HG03139 (cell line): Measurements from ENCODE around the gene GTF3C5.
"Not testable (repeated sequence)": the region's sequence is repeated elsewhere in the genome, so short reads cannot be mapped to it uniquely, and the experiment has no call there.

Experiments used
- ATAC-seq: cut with Tn5 transposase; IDR thresholded peaks from one replicate; pipeline ENCODE4 v1.9.1; 2021; ENCODE audit not compliant: unreplicated experiment

Gene GTF3C5

GRCh38 chr9:133067006-133067405 is 36.2 kb downstream of the GTF3C5 start:
- no peak for ATAC-seq

GRCh38 chr9:133067813-133068212 is 37.0 kb downstream of the GTF3C5 start:
- no peak for ATAC-seq

- ATAC-seq: not testable (repeated sequence)
Measured at GRCh38 chr9:133068431-133068830, 37.6 kb downstream of the GTF3C5 start.

- ATAC-seq: not testable (repeated sequence)
Measured at GRCh38 chr9:133070500-133070961, 39.7 kb downstream of the GTF3C5 start.

GRCh38 chr9:133070985-133071384 is 40.2 kb downstream of the GTF3C5 start:
- not testable (repeated sequence) for ATAC-seq

- ATAC-seq: no peak
Measured at GRCh38 chr9:133071484-133072150, 40.8 kb downstream of the GTF3C5 start.

GRCh38 chr9:133072210-133072609 is 41.4 kb downstream of the GTF3C5 start:
- not testable (repeated sequence) for ATAC-seq

- no peak for ATAC-seq
Measured at GRCh38 chr9:133073086-133074014, 42.6 kb downstream of the GTF3C5 start.

GRCh38 chr9:133074111-133074651 is 43.4 kb downstream of the GTF3C5 start:
- no peak for ATAC-seq

- no peak for ATAC-seq
Measured at GRCh38 chr9:133075925-133076630, 45.3 kb downstream of the GTF3C5 start.

- ATAC-seq: no peak
Measured at GRCh38 chr9:133076691-133077090, 45.9 kb downstream of the GTF3C5 start.

GRCh38 chr9:133078486-133078885 is 47.7 kb downstream of the GTF3C5 start:
- no peak for ATAC-seq

GRCh38 chr9:133080161-133080560 is 49.4 kb downstream of the GTF3C5 start:
- no peak for ATAC-seq

GRCh38 chr9:133080786-133081779 is 50.3 kb downstream of the GTF3C5 start:
- not testable (repeated sequence) for ATAC-seq

GRCh38 chr9:133081957-133082644 is 51.3 kb downstream of the GTF3C5 start:
- not testable (repeated sequence) for ATAC-seq

- not testable (repeated sequence) for ATAC-seq
Measured at GRCh38 chr9:133083688-133084087, 52.9 kb downstream of the GTF3C5 start.

GRCh38 chr9:133086212-133086860 is 55.5 kb downstream of the GTF3C5 start:
- not testable (repeated sequence) for ATAC-seq

- no peak for ATAC-seq
Measured at GRCh38 chr9:133086894-133087293, 56.1 kb downstream of the GTF3C5 start.
